Smooth muscle cell (in vitro differentiated cells): Measurements from ENCODE around the gene POC1B. TPM values are rescaled to one million over a fixed set of nuclear protein-coding genes. Genes with fewer than 3 reads are reported as not detected.

Source experiments
- DNase-seq: peaks from one replicate; lab custom pipeline; 2025; ENCODE audit not compliant: unreplicated experiment; lab: John Stamatoyannopoulos, UW
- H2AFZ ChIP-seq: fragments of 200-600 bp; sonication (generic); 2 replicates; pipeline ENCODE4 v1.6.0; 2016; ENCODE audit warnings: antibody characterized with exemption, low read depth, mild to moderate bottlenecking
- H3F3A ChIP-seq: fragments of 200-600 bp; sonication (generic); 2 replicates; pipeline ENCODE4 v1.6.0; 2017; ENCODE audit warnings: antibody characterized with exemption, low read depth
- H3K27ac ChIP-seq: fragments of 200-600 bp; sonication (generic); 2 replicates; pipeline ENCODE4 v1.5.1; 2016; ENCODE audit warnings: low read depth, mild to moderate bottlenecking
- H3K27me3 ChIP-seq: fragments of 200-600 bp; sonication (generic); 2 replicates; pipeline ENCODE4 v1.6.1; 2016; ENCODE audit warnings: low read depth, mild to moderate bottlenecking
- H3K36me3 ChIP-seq: fragments of 200-600 bp; sonication (generic); 2 replicates; pipeline ENCODE4 v1.5.1; 2016; ENCODE audit warnings: low read depth
- H3K4me1 ChIP-seq: fragments of 200-600 bp; sonication (generic); 2 replicates; pipeline ENCODE4 v1.5.1; 2016; ENCODE audit warnings: low read depth
- H3K4me2 ChIP-seq: fragments of 200-600 bp; sonication (generic); 2 replicates; pipeline ENCODE4 v1.6.0; 2016; ENCODE audit warnings: mild to moderate bottlenecking
- H3K4me3 ChIP-seq: fragments of 200-600 bp; sonication (generic); 2 replicates; pipeline ENCODE4 v1.5.1; 2016; ENCODE audit warnings: mild to moderate bottlenecking
- H3K79me2 ChIP-seq: fragments of 200-600 bp; sonication (generic); 2 replicates; pipeline ENCODE4 v1.6.0; 2016; ENCODE audit warnings: low read depth, mild to moderate bottlenecking
- H3K9ac ChIP-seq: fragments of 200-600 bp; sonication (generic); 2 replicates; pipeline ENCODE4 v1.6.0; 2016; ENCODE audit warnings: low read depth
- H3K9me3 ChIP-seq: fragments of 200-600 bp; sonication (generic); replicated peaks from 2 replicates; pipeline ENCODE4 v1.5.1; 2016; ENCODE audit warnings: low read depth
- H4K20me1 ChIP-seq: fragments of 200-600 bp; sonication (generic); 2 replicates; pipeline ENCODE4 v1.6.0; 2016; ENCODE audit warnings: low read depth
- CTCF ChIP-seq: fragments of 200-600 bp; sonication (generic); IDR thresholded peaks from 2 replicates; pipeline ENCODE4 v1.5.1; 2017; ENCODE audit warnings: borderline replicate concordance, mild to moderate bottlenecking, antibody characterized with exemption; ENCODE audit not compliant: insufficient read depth, poor library complexity, severe bottlenecking
- WGBS: methylation state at CpG from one replicate; pipeline ENCODE4 v1.1.7; 2016; ENCODE audit warnings: low lambda C conversion rate; 5-methylcytosine and 5-hydroxymethylcytosine counted together
- polyA plus RNA-seq: library from polyadenylated mRNA; unstranded; fragments of >200 nt; fragmentation: Nextera tagmentation; extraction: Ambion mirVana; gene quantifications from 2 replicates; pipeline ENCODE4 v1.2.1, GENCODE V29; 2016
- total RNA-seq: library from RNA; depleted of rRNA; stranded (reverse); fragments of >200 nt; gene quantifications from 2 replicates; pipeline ENCODE4 v1.2.3, GENCODE V29; 2014

Gene POC1B
- total and polyA plus RNA-seq, 2 experiments from 2014 or later = 9.1 to 13.3 TPM

DNA sequence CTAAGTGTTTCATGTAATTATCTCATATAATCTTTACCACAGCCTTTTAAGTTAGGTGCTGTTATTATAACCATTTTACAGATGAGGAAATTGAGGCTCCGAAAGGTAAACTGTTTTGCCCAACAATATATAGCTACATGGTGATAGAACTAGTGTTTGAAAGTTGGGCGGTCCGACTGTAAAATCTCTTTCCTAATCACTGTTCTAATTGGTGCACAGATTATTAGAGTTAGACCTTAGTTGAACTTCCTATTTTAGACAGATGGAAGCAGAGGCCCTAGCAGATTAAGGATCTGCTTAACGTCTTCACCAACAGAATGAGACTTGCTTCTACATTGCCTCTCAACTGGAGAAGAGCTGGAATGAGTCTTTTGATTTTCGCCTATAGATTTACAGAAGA is 143.5 kb downstream of the POC1B start:
- DNase-seq = no peak
- no peaks in the 10 kb centered on the region for H3K27me3 ChIP-seq
- peaks cover 5% of the 10 kb centered on the region for H3F3A ChIP-seq
- H3K79me2 ChIP-seq = no peaks in the 10 kb centered on the region
- no peak overlapping the region for H3K4me3 ChIP-seq
- H3K4me2 ChIP-seq = no peak overlapping the region
- H4K20me1 ChIP-seq = no peaks in the 10 kb centered on the region
- H3K36me3 ChIP-seq = no peaks in the 10 kb centered on the region
- WGBS = 78% methylated on average over 5 of the region's 5 CpGs
- no peaks in the 10 kb centered on the region for H3K9me3 ChIP-seq
- H2AFZ ChIP-seq = no peak overlapping the region
- TF ChIP-seq CTCF = no peak
- peaks cover 34% of the 10 kb centered on the region for H3K4me1 ChIP-seq
- no peak overlapping the region for H3K27ac ChIP-seq
- H3K9ac ChIP-seq = no peak overlapping the region

DNA sequence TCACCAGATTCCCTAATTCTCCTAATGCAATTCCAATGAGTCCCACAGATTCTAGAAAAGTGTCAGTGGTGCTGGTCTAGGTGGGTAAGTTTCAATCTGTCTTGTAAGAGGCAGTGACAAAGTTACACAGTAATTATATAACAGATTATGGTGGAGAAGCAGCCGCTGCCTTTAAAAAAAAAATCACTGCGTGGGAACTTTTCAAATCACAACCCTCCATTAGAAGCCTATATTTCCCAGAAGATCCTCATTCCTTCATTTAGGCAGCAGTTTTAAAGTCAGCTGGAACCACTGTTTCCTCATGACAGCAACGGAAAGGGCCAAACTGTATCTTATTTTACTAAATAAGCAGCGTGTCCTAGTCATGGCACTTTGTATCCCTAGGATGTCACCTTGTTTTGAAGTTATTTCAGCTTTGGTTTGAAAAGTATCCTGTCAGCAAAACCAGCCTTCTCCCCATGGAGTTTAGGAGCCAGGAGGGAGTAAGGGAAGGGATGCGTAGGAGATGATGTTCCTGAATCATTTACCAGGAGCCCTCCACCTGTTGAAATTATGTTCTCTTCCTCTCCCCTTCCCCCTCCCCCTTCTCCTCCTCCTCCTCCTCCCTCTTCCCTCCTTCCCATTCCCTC is 145.9 kb downstream of the POC1B start:
- no peak overlapping the region for H3K4me2 ChIP-seq

DNA sequence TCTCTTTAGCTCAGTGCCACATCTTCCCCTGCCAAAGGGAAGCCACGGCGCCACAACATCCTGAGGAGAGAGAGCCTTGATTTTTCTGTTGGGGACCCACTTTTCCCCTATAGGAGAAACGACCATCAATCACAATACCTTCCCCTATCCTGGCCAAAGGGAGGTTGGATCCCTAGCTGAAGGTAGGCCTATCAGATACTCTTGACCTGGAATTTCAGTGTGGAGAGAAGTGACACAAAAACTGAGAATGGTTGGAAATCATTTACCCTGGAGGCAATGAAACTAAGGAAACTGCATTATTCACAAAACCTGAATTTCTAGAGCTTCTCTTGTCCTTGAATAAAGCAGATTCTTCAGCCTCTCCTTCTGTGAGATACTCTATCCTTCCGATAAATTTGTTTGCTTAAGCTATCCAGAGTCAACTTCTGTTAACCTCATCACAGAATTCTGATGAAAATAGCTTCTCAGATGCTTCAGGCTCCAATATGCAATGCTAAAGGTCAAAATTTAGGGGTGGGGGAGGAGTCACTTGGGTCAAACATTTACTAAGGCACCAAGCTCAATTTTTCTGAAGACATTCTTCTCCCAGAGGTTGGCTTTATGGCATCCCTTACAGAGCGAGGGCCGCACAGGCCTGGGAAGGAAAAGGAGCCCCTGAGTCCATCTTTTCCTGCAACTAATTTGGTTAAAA is 146.6 kb downstream of the POC1B start:
- H4K20me1 ChIP-seq = no peaks in the 10 kb centered on the region
- no peak for TF ChIP-seq CTCF
- no peak overlapping the region for H3K4me2 ChIP-seq
- no peaks in the 10 kb centered on the region for H3K9me3 ChIP-seq
- no peaks in the 10 kb centered on the region for H3K36me3 ChIP-seq
- no peak overlapping the region for H2AFZ ChIP-seq
- peaks cover 15% of the 10 kb centered on the region for H3K4me1 ChIP-seq
- no peak overlapping the region for H3K4me3 ChIP-seq
- no peak for DNase-seq
- no peak overlapping the region for H3K27ac ChIP-seq
- no peak overlapping the region for H3K9ac ChIP-seq
- WGBS = 95% methylated on average over 6 of the region's 6 CpGs
- peaks cover 5% of the 10 kb centered on the region for H3F3A ChIP-seq
- H3K27me3 ChIP-seq = no peaks in the 10 kb centered on the region
- H3K79me2 ChIP-seq = no peaks in the 10 kb centered on the region

More for the DNA sequence above, 145.9 kb downstream of the POC1B start:
- DNase-seq = no peak
- Histone ChIP-seq H3K4me1 (peaks cover 20% of the 10 kb centered on the region), H3K9me3 (no peaks in the 10 kb centered on the region), H4K20me1 (no peaks in the 10 kb centered on the region), H3F3A (peaks cover 5% of the 10 kb centered on the region), H3K36me3 (no peaks in the 10 kb centered on the region), H3K27me3 (no peaks in the 10 kb centered on the region), H2AFZ (no peak overlapping the region), H3K79me2 (no peaks in the 10 kb centered on the region), H3K27ac (no peak overlapping the region), H3K4me3 (no peak overlapping the region), H3K9ac (no peak overlapping the region)
- TF ChIP-seq CTCF = no peak
- WGBS = 95% methylated on average over 5 of the region's 5 CpGs
